WTC11 (cell line): ENCODE measurements around the gene PRKACA.

ENCODE experiments used
- SP1 ChIP-seq: sonication (generic); formaldehyde crosslinking; conservative IDR thresholded peaks from 2 replicates; pipeline ENCODE4 v1.8.1; 2022; ENCODE audit warnings: missing genetic modification reagents
- TEAD4 ChIP-seq: sonication (generic); formaldehyde crosslinking; IDR thresholded peaks from 2 replicates; pipeline ENCODE4 v1.8.0; 2022; ENCODE audit warnings: mild to moderate bottlenecking, missing genetic modification reagents
- USF1 ChIP-seq: sonication (generic); formaldehyde crosslinking; IDR thresholded peaks from 2 replicates; pipeline ENCODE4 v1.8.0; 2022; ENCODE audit warnings: mild to moderate bottlenecking, missing genetic modification reagents
- TF ChIP-seq, protein P1 (sequence below): sonication (generic); formaldehyde crosslinking; IDR thresholded peaks from 2 replicates; pipeline ENCODE4 v1.8.0; 2022; ENCODE audit warnings: mild to moderate bottlenecking, missing genetic modification reagents
- TF ChIP-seq, protein P2 (sequence below): sonication (generic); formaldehyde crosslinking; IDR thresholded peaks from 2 replicates; pipeline ENCODE4 v1.8.1; 2022; ENCODE audit warnings: mild to moderate bottlenecking, missing genetic modification reagents, moderate library complexity, borderline replicate concordance

GRCh38 chr19:14096272-14096992 lies 21.1 kb downstream of the PRKACA start:
- TF ChIP-seq SP1 (CRISPR knock-in tag) = no peak
- TF ChIP-seq, protein P1, sequence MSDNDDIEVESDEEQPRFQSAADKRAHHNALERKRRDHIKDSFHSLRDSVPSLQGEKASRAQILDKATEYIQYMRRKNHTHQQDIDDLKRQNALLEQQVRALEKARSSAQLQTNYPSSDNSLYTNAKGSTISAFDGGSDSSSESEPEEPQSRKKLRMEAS = no peak
- TF ChIP-seq, protein P2, sequence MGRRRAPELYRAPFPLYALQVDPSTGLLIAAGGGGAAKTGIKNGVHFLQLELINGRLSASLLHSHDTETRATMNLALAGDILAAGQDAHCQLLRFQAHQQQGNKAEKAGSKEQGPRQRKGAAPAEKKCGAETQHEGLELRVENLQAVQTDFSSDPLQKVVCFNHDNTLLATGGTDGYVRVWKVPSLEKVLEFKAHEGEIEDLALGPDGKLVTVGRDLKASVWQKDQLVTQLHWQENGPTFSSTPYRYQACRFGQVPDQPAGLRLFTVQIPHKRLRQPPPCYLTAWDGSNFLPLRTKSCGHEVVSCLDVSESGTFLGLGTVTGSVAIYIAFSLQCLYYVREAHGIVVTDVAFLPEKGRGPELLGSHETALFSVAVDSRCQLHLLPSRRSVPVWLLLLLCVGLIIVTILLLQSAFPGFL (CRISPR knock-in tag) = no peak
- TF ChIP-seq USF1 (CRISPR knock-in tag) = no peak
- no peak for TF ChIP-seq TEAD4 (CRISPR knock-in tag)
